H1 (cell line): ENCODE measurements around the gene TMIGD3. TPM values are rescaled to one million over a fixed set of nuclear protein-coding genes. Genes with fewer than 3 reads are reported as not detected.

Experiments used
- CTBP2 ChIP-seq: IDR thresholded peaks from 2 replicates; pipeline ENCODE4 v1.7.0; 2011; ENCODE audit warnings: borderline replicate concordance, mild to moderate bottlenecking, moderate library complexity, mixed read lengths, low read length; ENCODE audit not compliant: insufficient read depth, insufficient read length
- RXRA ChIP-seq: IDR thresholded peaks from 2 replicates; pipeline ENCODE4 v1.6.1; 2011; ENCODE audit warnings: low read depth, mild to moderate bottlenecking, low read length, moderate library complexity; ENCODE audit not compliant: insufficient read depth
- SIX5 ChIP-seq: IDR thresholded peaks from 2 replicates; pipeline ENCODE4 v1.6.1; 2011; ENCODE audit warnings: mild to moderate bottlenecking, low read depth, low read length
- polyA plus RNA-seq, 7 experiments: library from polyadenylated mRNA; depleted of rRNA in 3 of 7; stranded (reverse) in 5 of 7; unstranded in 2 of 7; fragments of >200 nt in 5 of 7; fragments of 200-250 nt in 2 of 7; gene quantifications; 1 replicate in 5 of 7; 2 replicates in 1 of 7; 4 replicates in 1 of 7; pipeline versions ENCODE4 v1.2.1 to v1.2.3, GENCODE V29; 2011 to 2013; ENCODE audit warnings: missing spikeins in 2 of 7, mixed read lengths in 2 of 7
- total RNA-seq: library from RNA; stranded (reverse); fragmentation: NEBNext Ultra II Directional; extraction: Animal tissue kit (Norgen Biotek cat#: 25700); gene quantifications from 2 replicates; pipeline ENCODE4 v1.2.1, GENCODE V29; 2021

The TMIGD3 gene
- total and polyA plus RNA-seq, 2 of the 8 experiments (the other 6 are each of a cell fraction or from before 2014, with no cell fraction given) = not detected

GRCh38 chr1:111506561-111506960 lies 3.1 kb upstream of the TMIGD3 start (continued):
- no peak for TF ChIP-seq CTBP2
- TF ChIP-seq RXRA = no peak
- TF ChIP-seq SIX5 = no peak
